MM.1S (cell line): Measurements from ENCODE around the gene MIP.

Experiments
- DNase-seq: peaks from one replicate; pipeline ENCODE4 v3.0.0-alpha.2; 2015
- H2AFZ ChIP-seq: fragments of 300-600 bp; sonication (generic); 2 replicates; pipeline ENCODE4 v1.6.0; 2016; ENCODE audit warnings: antibody characterized with exemption, low read length
- H3F3A ChIP-seq: fragments of 300-600 bp; sonication (generic); 2 replicates; pipeline ENCODE4 v1.6.1; 2016; ENCODE audit warnings: mild to moderate bottlenecking, antibody characterized with exemption, low read length, moderate library complexity, mixed read lengths; ENCODE audit not compliant: insufficient read depth
- H3K27ac ChIP-seq: fragments of 300-600 bp; sonication (generic); 2 replicates; pipeline ENCODE4 v1.5.1; 2016; ENCODE audit warnings: mild to moderate bottlenecking, low read length
- H3K27me3 ChIP-seq: fragments of 300-600 bp; sonication (generic); replicated peaks from 2 replicates; pipeline ENCODE4 v1.6.0; 2016; ENCODE audit warnings: low read length; ENCODE audit not compliant: insufficient read depth
- H3K36me3 ChIP-seq: fragments of 300-600 bp; sonication (generic); replicated peaks from 2 replicates; pipeline ENCODE4 v1.6.1; 2016; ENCODE audit warnings: mild to moderate bottlenecking, low read length, mixed read lengths; ENCODE audit not compliant: insufficient read depth
- H3K4me1 ChIP-seq: fragments of 300-600 bp; sonication (generic); 2 replicates; pipeline ENCODE4 v1.6.1; 2016; ENCODE audit warnings: low read length, mixed read lengths
- H3K4me2 ChIP-seq: fragments of 300-600 bp; sonication (generic); 2 replicates; pipeline ENCODE4 v1.6.0; 2016; ENCODE audit warnings: low read depth, low read length
- H3K4me3 ChIP-seq: fragments of 300-600 bp; sonication (generic); 2 replicates; pipeline ENCODE4 v1.5.1; 2016; ENCODE audit warnings: low read length, mixed read lengths
- H3K79me2 ChIP-seq: fragments of 300-600 bp; sonication (generic); 2 replicates; pipeline ENCODE4 v1.6.1; 2016; ENCODE audit warnings: mixed run types, low read length, mixed read lengths
- H3K9ac ChIP-seq: fragments of 300-600 bp; sonication (generic); 2 replicates; pipeline ENCODE4 v1.6.1; 2016; ENCODE audit warnings: low read length, mixed read lengths
- H3K9me2 ChIP-seq: fragments of 300-600 bp; sonication (generic); replicated peaks from 2 replicates; pipeline ENCODE4 v1.6.1; 2016; ENCODE audit warnings: mild to moderate bottlenecking, low read length, mixed read lengths; ENCODE audit not compliant: insufficient read depth
- H3K9me3 ChIP-seq: fragments of 300-600 bp; sonication (generic); replicated peaks from 2 replicates; pipeline ENCODE4 v1.6.1; 2016; ENCODE audit warnings: mild to moderate bottlenecking, low read length, mixed read lengths; ENCODE audit not compliant: insufficient read depth
- H4K20me1 ChIP-seq: fragments of 300-600 bp; sonication (generic); 2 replicates; pipeline ENCODE4 v1.6.1; 2016; ENCODE audit warnings: mild to moderate bottlenecking, low read length, moderate library complexity, mixed read lengths; ENCODE audit not compliant: insufficient read depth
- CTCF ChIP-seq: fragments of 300-600 bp; sonication (generic); IDR thresholded peaks from 2 replicates; pipeline ENCODE4 v1.5.1; 2016; ENCODE audit warnings: antibody characterized with exemption, low read length, mixed read lengths
- EZH2 ChIP-seq: fragments of 300-600 bp; sonication (generic); optimal IDR thresholded peaks from 2 replicates; pipeline ENCODE3; 2017; ENCODE audit warnings: low read depth, mild to moderate bottlenecking, antibody characterized with exemption, low read length, mixed read lengths
- EZH2phosphoT487 ChIP-seq: fragments of 300-600 bp; sonication (generic); IDR thresholded peaks from 2 replicates; pipeline ENCODE4 v1.6.1; 2018; ENCODE audit warnings: antibody characterized with exemption, low read length

Gene MIP

GRCh38 chr12:56417739-56418138, 36.7 kb downstream of the MIP start:
- no peaks in the 10 kb centered on the region for H3K79me2 ChIP-seq
- no peaks in the 10 kb centered on the region for H3K4me1 ChIP-seq
- H3K27me3 ChIP-seq, result no peaks in the 10 kb centered on the region
- no peak overlapping the region for H3K4me3 ChIP-seq
- H3K4me2 ChIP-seq, result no peak overlapping the region
- H3K27ac ChIP-seq, result no peak overlapping the region
- no peak overlapping the region for H2AFZ ChIP-seq
- peaks cover 8% of the 10 kb centered on the region; the same call in 1 of the 2 replicates for H3K36me3 ChIP-seq
- H3K9ac ChIP-seq, result no peak overlapping the region
- H3F3A ChIP-seq, result no peaks in the 10 kb centered on the region
- H3K9me2 ChIP-seq, result no peaks in the 10 kb centered on the region
- TF ChIP-seq CTCF, result no peak
- no peak for TF ChIP-seq EZH2
- no peak for TF ChIP-seq EZH2phosphoT487
- no peak for DNase-seq
- H4K20me1 ChIP-seq, result no peaks in the 10 kb centered on the region
- H3K9me3 ChIP-seq, result no peaks in the 10 kb centered on the region

GRCh38 chr12:56414401-56414800, 40.1 kb downstream of the MIP start:
- Histone ChIP-seq H3K27me3 (no peaks in the 10 kb centered on the region), H3K9ac (no peak overlapping the region), H3K4me3 (no peak overlapping the region), H3F3A (no peaks in the 10 kb centered on the region), H3K36me3 (peaks cover 1% of the 10 kb centered on the region; the same call in 1 of the 2 replicates), H3K9me2 (no peaks in the 10 kb centered on the region), H3K4me2 (no peak overlapping the region), H3K27ac (no peak overlapping the region), H3K79me2 (no peaks in the 10 kb centered on the region), H3K9me3 (no peaks in the 10 kb centered on the region), H2AFZ (no peak overlapping the region), H4K20me1 (no peaks in the 10 kb centered on the region), H3K4me1 (no peaks in the 10 kb centered on the region)
- no peak for DNase-seq
- TF ChIP-seq CTCF, result no peak
- TF ChIP-seq EZH2phosphoT487, result no peak
- TF ChIP-seq EZH2, result no peak

- DNase-seq, result no peak
- Histone ChIP-seq H3K9me2 (no peaks in the 10 kb centered on the region), H3K36me3 (no peaks in the 10 kb centered on the region), H2AFZ (no peak overlapping the region), H3K27me3 (no peaks in the 10 kb centered on the region), H4K20me1 (no peaks in the 10 kb centered on the region), H3K4me1 (no peaks in the 10 kb centered on the region), H3K9me3 (no peaks in the 10 kb centered on the region), H3F3A (no peaks in the 10 kb centered on the region), H3K4me2 (no peak overlapping the region), H3K79me2 (no peaks in the 10 kb centered on the region), H3K9ac (no peak overlapping the region), H3K27ac (no peak overlapping the region), H3K4me3 (no peak overlapping the region)
- TF ChIP-seq EZH2phosphoT487 (no peak), CTCF (no peak), EZH2 (no peak)
Observed at GRCh38 chr12:56413392-56413791, 41.1 kb downstream of the MIP start.
